Measurements from ENCODE around the gene WNT1. TPM values are rescaled to one million over a fixed set of nuclear protein-coding genes. Genes with fewer than 3 reads are reported as not detected.

The WNT1 gene
- polyA plus RNA-seq, 1 experiment, result not detected

- H3K4me3 ChIP-seq (ENCODE audit: low read depth, low read length), result no peak overlapping the region
- no peak for DNase-seq (ENCODE audit: low read depth)
- H3K27me3 ChIP-seq (ENCODE audit: control insufficient read depth, insufficient read depth, low read length), result no peaks in the 10 kb centered on the region
- TF ChIP-seq CTCF (IDR thresholded peaks at IDR 0.05; ENCODE audit: insufficient read depth, low read depth, low read length), result no peak
- ChIA-PET POLR2A (no interaction called here), CTCF (interaction anchor here (1.1 to 2.8 kb wide), 4 partner anchors 10 to 21 kb away, joined by 3 to 14 read pairs (median 7); no protein-coding TSS in a partner anchor)
- peaks cover 4% of the 10 kb centered on the region; the same call in 1 of the 2 replicates for H3K36me3 ChIP-seq (ENCODE audit: control insufficient read depth, insufficient read depth, low read length)
These were observed 34.6 kb downstream of the WNT1 start for GRCh38 chr12:49012739-49013138.

GRCh38 chr12:49013428-49013827 lies 35.3 kb downstream of the WNT1 start:
- Histone ChIP-seq H3K4me3 (ENCODE audit: low read depth, low read length) (no peak overlapping the region), H3K27me3 (ENCODE audit: control insufficient read depth, insufficient read depth, low read length) (no peaks in the 10 kb centered on the region), H3K36me3 (ENCODE audit: control insufficient read depth, insufficient read depth, low read length) (peaks cover 4% of the 10 kb centered on the region; the same call in 1 of the 2 replicates)
- CTCF ChIA-PET, result interaction anchor here (0.7 to 3.1 kb wide), 5 partner anchors 10 to 25 kb away, joined by 3 to 16 read pairs (median 8); no protein-coding TSS in a partner anchor
- POLR2A ChIA-PET, result no interaction called here
- DNase-seq (ENCODE audit: low read depth), result no peak
- no peak for TF ChIP-seq CTCF (IDR thresholded peaks at IDR 0.05; ENCODE audit: insufficient read depth, low read depth, low read length)

- no peak overlapping the region for H3K4me3 ChIP-seq (ENCODE audit: low read depth, low read length)
- H3K36me3 ChIP-seq (ENCODE audit: control insufficient read depth, insufficient read depth, low read length), result peaks cover 4% of the 10 kb centered on the region; the same call in 1 of the 2 replicates
- TF ChIP-seq CTCF (IDR thresholded peaks at IDR 0.05; ENCODE audit: insufficient read depth, low read depth, low read length), result peak; percentile 41
- H3K27me3 ChIP-seq (ENCODE audit: control insufficient read depth, insufficient read depth, low read length), result no peaks in the 10 kb centered on the region
- ChIA-PET CTCF (interaction anchor here (0.8 to 3.1 kb wide), 8 partner anchors 9 to 162 kb away, joined by 3 to 16 read pairs (median 4); no protein-coding TSS in a partner anchor), POLR2A (no interaction called here)
- DNase-seq (ENCODE audit: low read depth), result no peak
These were observed 36.4 kb downstream of the WNT1 start for GRCh38 chr12:49014547-49014946.

DNA sequence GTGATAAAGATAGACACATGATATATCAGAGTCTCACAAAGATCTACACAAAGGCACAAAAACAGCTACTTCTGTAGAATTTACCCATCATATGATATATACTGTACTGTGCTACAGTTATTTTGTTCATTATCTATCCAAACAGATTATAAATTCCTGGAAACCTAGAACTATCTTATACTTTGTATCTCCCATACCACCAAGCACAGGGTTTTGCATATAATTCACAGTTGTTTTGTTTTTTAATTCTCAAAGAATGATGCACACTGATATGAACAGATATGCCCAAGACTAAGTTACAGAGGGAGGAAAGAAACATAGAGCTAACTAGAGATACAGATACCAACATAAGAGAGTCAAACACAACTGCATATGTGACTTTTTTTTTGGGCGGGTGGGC lies 37.1 kb downstream of the WNT1 start:
- Histone ChIP-seq H3K4me3 (ENCODE audit: low read depth, low read length) (no peak overlapping the region), H3K36me3 (ENCODE audit: control insufficient read depth, insufficient read depth, low read length) (peaks cover 4% of the 10 kb centered on the region; the same call in 1 of the 2 replicates), H3K27me3 (ENCODE audit: control insufficient read depth, insufficient read depth, low read length) (no peaks in the 10 kb centered on the region)
- no peak for DNase-seq (ENCODE audit: low read depth)
- ChIA-PET POLR2A (interaction anchor here (0.5 kb wide), 1 partner anchor 106 kb away, joined by 17 read pairs; no protein-coding TSS in a partner anchor), CTCF (interaction anchor here (0.6 to 3.1 kb wide), 7 partner anchors 14 to 49 kb away, joined by 3 to 20 read pairs (median 3); no protein-coding TSS in a partner anchor)
- TF ChIP-seq CTCF (IDR thresholded peaks at IDR 0.05; ENCODE audit: insufficient read depth, low read depth, low read length), result no peak

- no peak for TF ChIP-seq CTCF (IDR thresholded peaks at IDR 0.05; ENCODE audit: insufficient read depth, low read depth, low read length)
- DNase-seq (ENCODE audit: low read depth), result no peak
- peaks cover 8% of the 10 kb centered on the region for H3K36me3 ChIP-seq (ENCODE audit: control insufficient read depth, insufficient read depth, low read length)
- no peaks in the 10 kb centered on the region for H3K27me3 ChIP-seq (ENCODE audit: control insufficient read depth, insufficient read depth, low read length)
- ChIA-PET CTCF (interaction anchor here (0.6 to 1.2 kb wide), 7 partner anchors 10 to 112 kb away, joined by 3 to 6 read pairs (median 5); no protein-coding TSS in a partner anchor), POLR2A (interaction anchor here (0.6 to 0.7 kb wide), 2 partner anchors 17 to 20 kb away, joined by 3 read pairs; no protein-coding TSS in a partner anchor)
- H3K4me3 ChIP-seq (ENCODE audit: low read depth, low read length), result peak overlapping the region; percentile 84
These were observed 39.8 kb downstream of the WNT1 start for GRCh38 chr12:49017891-49018260.
